ENCODE data around the gene SDHC.

The SDHC gene

GRCh38 chr1:161314201-161314981 is at the start of gene SDHC:
Gene SDHC (plus strand): TSS chr1:161314381. CDS start chr1:161314406, 25 bp downstream.
- DNase-seq, result no peak

- DNase-seq, result no peak
Measured at GRCh38 chr1:161265305-161265704, 48.9 kb upstream of the SDHC start.

GRCh38 chr1:161266202-161266601 is 48.0 kb upstream of the SDHC start:
- no peak for DNase-seq

- no peak for DNase-seq
Measured at GRCh38 chr1:161266836-161267235, 47.3 kb upstream of the SDHC start.

GRCh38 chr1:161267321-161267720 is 46.9 kb upstream of the SDHC start:
- no peak for DNase-seq

GRCh38 chr1:161273402-161273801 is 40.8 kb upstream of the SDHC start:
- no peak for DNase-seq

- no peak for DNase-seq
Measured at GRCh38 chr1:161274874-161275273, 39.3 kb upstream of the SDHC start.

- DNase-seq, result no peak
Measured at GRCh38 chr1:161282991-161283390, 31.2 kb upstream of the SDHC start.

GRCh38 chr1:161285113-161285512 is 29.1 kb upstream of the SDHC start:
- no peak for DNase-seq

- no peak for DNase-seq
Measured at GRCh38 chr1:161285521-161285920, 28.7 kb upstream of the SDHC start.

GRCh38 chr1:161287482-161288054 is 26.6 kb upstream of the SDHC start:
- no peak for DNase-seq

GRCh38 chr1:161290779-161291178 is 23.4 kb upstream of the SDHC start:
- no peak for DNase-seq

GRCh38 chr1:161297415-161297814 is 16.8 kb upstream of the SDHC start:
- DNase-seq, result no peak

- DNase-seq, result no peak
Measured at GRCh38 chr1:161298116-161298515, 16.1 kb upstream of the SDHC start.

- no peak for DNase-seq
Measured at GRCh38 chr1:161299347-161299746, 14.8 kb upstream of the SDHC start.

- no peak for DNase-seq
Measured at GRCh38 chr1:161300478-161300877, 13.7 kb upstream of the SDHC start.

GRCh38 chr1:161304927-161305866 is 9.0 kb upstream of the SDHC start:
- DNase-seq, result no peak

- no peak for DNase-seq
Measured at GRCh38 chr1:161305867-161306519, 8.2 kb upstream of the SDHC start.

- DNase-seq, result no peak
Measured at GRCh38 chr1:161307230-161307768, 6.9 kb upstream of the SDHC start.

GRCh38 chr1:161307892-161308638 is 6.1 kb upstream of the SDHC start:
- DNase-seq, result no peak

GRCh38 chr1:161309868-161310267 is 4.3 kb upstream of the SDHC start, which contains the start of gene MPZ:
Gene MPZ (minus strand): TSS chr1:161309968. CDS start chr1:161309905, 63 bp downstream.
- no peak for DNase-seq

Data from cortex of kidney (tissue), 1 donor.